ENCODE measurements around the gene GRAMD1B.

- TF ChIP-seq POLR2A (IDR thresholded peaks at IDR 0.05) (no peak), CTCF (IDR thresholded peaks at IDR 0.05) (no peak)
Observed at GRCh38 chr11:123594188-123594901, 164.3 kb downstream of the GRAMD1B start.
